Left ventricle myocardium inferior (tissue), 1 donor: Measurements from ENCODE around the gene LDLRAD3. TPM values are rescaled to one million over a fixed set of nuclear protein-coding genes. Genes with fewer than 3 reads are reported as not detected.

Experiments
- DNase-seq: peaks from one replicate; pipeline ENCODE4 v3.0.0-alpha.2; 2020
- H3K27ac ChIP-seq: fragments of 200-600 bp; replicated peaks from 2 replicates; pipeline ENCODE4 v1.8.0; 2021
- H3K27me3 ChIP-seq: fragments of 200-600 bp; 2 replicates; pipeline ENCODE4 v1.8.0; 2021; ENCODE audit warnings: low read depth
- H3K36me3 ChIP-seq: fragments of 200-600 bp; 2 replicates; pipeline ENCODE4 v1.8.0; 2021
- H3K4me1 ChIP-seq: fragments of 200-600 bp; 2 replicates; pipeline ENCODE4 v1.8.0; 2021
- H3K4me3 ChIP-seq: fragments of 200-600 bp; 2 replicates; pipeline ENCODE4 v1.8.0; 2021; ENCODE audit warnings: mild to moderate bottlenecking, moderate library complexity
- H3K9me3 ChIP-seq: fragments of 200-600 bp; replicated peaks from 2 replicates; pipeline ENCODE4 v1.8.0; 2021
- intact Hi-C: fragments of 100-400 bp; cut with micrococcal nuclease; formaldehyde crosslinking; loops from one replicate; pipeline ENCODE4 v1.11.0; 2022
- total RNA-seq: library from RNA; stranded (reverse); fragmentation: NEBNext Ultra II Directional; extraction: Animal tissue kit (Norgen Biotek cat#: 25700); gene quantifications from one replicate; pipeline ENCODE4 v1.2.1, GENCODE V29; 2021
- TF ChIP-seq, protein P1 (sequence below): fragments of 200-600 bp; IDR thresholded peaks from 2 replicates; pipeline ENCODE4 v1.8.0; 2021; ENCODE audit warnings: antibody characterized with exemption, mild to moderate bottlenecking, borderline replicate concordance
- donor health status: DM: no; HTN: yes; CAD: no; lungs with severe emphysema.

LDLRAD3 gene
- total RNA-seq, 1 donor from 2014 or later = 1.0 TPM

GRCh38 chr11:36109590-36109849 is 165.7 kb downstream of the LDLRAD3 start:
- H3K4me1 ChIP-seq = peaks cover 12% of the 10 kb centered on the region
- H3K27ac ChIP-seq = no peak overlapping the region
- TF ChIP-seq, protein P1, sequence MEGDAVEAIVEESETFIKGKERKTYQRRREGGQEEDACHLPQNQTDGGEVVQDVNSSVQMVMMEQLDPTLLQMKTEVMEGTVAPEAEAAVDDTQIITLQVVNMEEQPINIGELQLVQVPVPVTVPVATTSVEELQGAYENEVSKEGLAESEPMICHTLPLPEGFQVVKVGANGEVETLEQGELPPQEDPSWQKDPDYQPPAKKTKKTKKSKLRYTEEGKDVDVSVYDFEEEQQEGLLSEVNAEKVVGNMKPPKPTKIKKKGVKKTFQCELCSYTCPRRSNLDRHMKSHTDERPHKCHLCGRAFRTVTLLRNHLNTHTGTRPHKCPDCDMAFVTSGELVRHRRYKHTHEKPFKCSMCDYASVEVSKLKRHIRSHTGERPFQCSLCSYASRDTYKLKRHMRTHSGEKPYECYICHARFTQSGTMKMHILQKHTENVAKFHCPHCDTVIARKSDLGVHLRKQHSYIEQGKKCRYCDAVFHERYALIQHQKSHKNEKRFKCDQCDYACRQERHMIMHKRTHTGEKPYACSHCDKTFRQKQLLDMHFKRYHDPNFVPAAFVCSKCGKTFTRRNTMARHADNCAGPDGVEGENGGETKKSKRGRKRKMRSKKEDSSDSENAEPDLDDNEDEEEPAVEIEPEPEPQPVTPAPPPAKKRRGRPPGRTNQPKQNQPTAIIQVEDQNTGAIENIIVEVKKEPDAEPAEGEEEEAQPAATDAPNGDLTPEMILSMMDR = no peak
- DNase-seq = no peak
- H3K4me3 ChIP-seq = no peak overlapping the region
- intact Hi-C loops = no loop called here
- H3K9me3 ChIP-seq = peaks cover 21% of the 10 kb centered on the region
- peaks cover 90% of the 10 kb centered on the region for H3K27me3 ChIP-seq
- no peaks in the 10 kb centered on the region for H3K36me3 ChIP-seq

DNA sequence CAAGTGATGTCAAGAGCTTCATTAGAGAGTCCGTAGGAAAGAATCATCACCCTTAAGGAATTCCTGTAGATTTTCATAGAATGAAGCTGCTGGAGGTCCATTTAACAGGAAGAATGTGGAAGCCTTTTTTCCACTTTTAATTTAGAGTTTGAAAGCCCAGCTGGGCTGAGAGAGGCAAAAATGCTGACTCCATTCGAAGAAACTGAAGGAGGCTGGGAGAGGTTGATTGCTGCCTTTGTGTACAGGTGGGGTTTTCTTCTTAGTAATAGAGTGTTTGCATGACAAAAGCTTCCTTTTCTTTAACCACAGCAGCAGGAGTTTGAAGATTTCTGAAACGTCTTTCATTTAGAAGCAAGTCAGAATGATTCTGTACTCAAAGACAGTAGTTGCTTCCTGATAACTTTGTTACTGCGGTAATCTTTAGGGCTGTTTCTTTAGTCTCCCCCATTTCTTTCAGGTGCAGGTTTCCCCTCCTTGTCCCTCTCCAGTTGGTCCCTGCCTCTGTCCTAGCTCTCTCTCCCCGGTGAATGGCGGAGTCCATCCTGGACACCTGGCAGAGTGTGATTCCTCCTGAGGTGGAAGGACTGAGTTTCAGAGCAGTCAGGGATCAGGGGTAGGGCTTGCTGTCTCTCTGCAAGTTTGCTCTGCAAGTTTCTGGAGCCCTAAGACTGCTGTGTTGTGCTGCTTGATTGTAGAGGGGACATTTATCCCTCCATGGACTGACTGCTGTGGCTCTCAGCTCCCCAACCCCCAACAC is 166.2 kb downstream of the LDLRAD3 start:
- Histone ChIP-seq H3K9me3 (peaks cover 24% of the 10 kb centered on the region), H3K27me3 (peaks cover 95% of the 10 kb centered on the region), H3K27ac (no peak overlapping the region), H3K4me3 (no peak overlapping the region), H3K36me3 (no peaks in the 10 kb centered on the region), H3K4me1 (peaks cover 7% of the 10 kb centered on the region)
- intact Hi-C loops = no loop called here
- no peak for DNase-seq
- TF ChIP-seq, protein P1 = no peak

DNA sequence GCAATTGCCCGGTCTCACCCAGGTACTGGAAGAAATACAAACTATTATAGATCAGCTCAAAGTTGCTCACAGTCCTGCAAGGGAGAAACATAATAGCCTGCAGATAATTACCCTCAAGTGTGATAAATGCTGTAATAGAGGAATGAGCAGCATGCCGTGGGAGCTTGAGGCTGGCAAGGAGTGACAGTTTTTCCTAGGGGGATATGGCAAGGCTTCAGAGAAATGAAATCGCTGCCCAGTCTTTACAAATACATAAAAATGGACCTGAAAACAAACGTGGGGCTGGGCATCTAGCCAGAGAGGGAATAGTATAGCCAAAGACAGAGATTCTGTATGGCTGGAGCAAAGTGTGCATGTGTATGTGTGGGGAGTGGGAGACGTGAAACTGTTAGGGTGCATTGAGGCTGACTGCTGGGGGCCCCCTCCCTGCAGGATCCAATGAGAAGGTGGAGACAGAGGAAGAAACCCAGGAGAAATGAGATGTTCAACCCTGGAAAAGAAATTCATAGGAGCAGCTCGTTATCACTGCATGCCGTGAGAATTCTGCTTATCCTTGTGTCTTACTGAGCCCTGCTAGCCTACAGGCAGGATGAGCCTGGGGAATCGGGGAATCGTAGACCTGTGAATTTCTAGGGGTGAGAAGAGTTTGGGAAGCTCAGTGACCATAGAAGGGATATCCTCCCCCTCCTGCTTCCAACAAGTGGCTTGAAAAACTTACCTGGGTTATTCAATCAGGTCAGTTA is 167.0 kb downstream of the LDLRAD3 start:
- DNase-seq = no peak
- intact Hi-C loops = no loop called here
- peaks cover 24% of the 10 kb centered on the region for H3K9me3 ChIP-seq
- H3K4me3 ChIP-seq = no peak overlapping the region
- H3K27me3 ChIP-seq = peaks cover 95% of the 10 kb centered on the region
- no peaks in the 10 kb centered on the region for H3K36me3 ChIP-seq
- TF ChIP-seq, protein P1 = no peak
- no peak overlapping the region for H3K27ac ChIP-seq
- H3K4me1 ChIP-seq = no peaks in the 10 kb centered on the region

DNA sequence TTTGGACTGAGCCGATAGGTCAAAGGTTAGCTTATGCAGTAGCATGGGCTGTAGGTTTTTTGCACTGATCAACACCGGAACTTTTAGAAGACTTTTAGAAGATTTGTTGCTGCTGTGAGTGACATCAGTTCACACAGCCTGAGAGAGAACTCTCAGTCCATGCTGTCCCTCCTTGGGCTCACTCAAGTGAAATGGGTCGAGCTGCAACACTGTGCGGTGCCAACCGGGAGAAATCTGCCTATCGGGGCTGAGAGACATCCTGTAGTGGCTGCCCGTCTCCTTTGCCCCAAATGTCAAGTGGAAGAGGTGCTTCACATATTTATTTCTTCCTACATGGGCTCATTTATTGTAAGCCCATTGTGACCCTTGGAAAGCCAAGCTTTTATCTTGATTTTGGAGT is 170.2 kb downstream of the LDLRAD3 start:
- no peaks in the 10 kb centered on the region for H3K4me1 ChIP-seq
- peaks cover 77% of the 10 kb centered on the region for H3K27me3 ChIP-seq
- no peak overlapping the region for H3K4me3 ChIP-seq
- no peak for DNase-seq
- H3K36me3 ChIP-seq = no peaks in the 10 kb centered on the region
- H3K27ac ChIP-seq = no peak overlapping the region
- peaks cover 21% of the 10 kb centered on the region for H3K9me3 ChIP-seq
- intact Hi-C loops = no loop called here
- TF ChIP-seq, protein P1 = no peak

GRCh38 chr11:36115378-36115801 is 171.5 kb downstream of the LDLRAD3 start:
- Histone ChIP-seq H3K27me3 (peaks cover 64% of the 10 kb centered on the region), H3K27ac (no peak overlapping the region), H3K4me3 (no peak overlapping the region), H3K36me3 (no peaks in the 10 kb centered on the region), H3K9me3 (peaks cover 21% of the 10 kb centered on the region), H3K4me1 (no peaks in the 10 kb centered on the region)
- intact Hi-C loops = no loop called here
- no peak for DNase-seq
- TF ChIP-seq, protein P1 = no peak
